Measurements from ENCODE around the gene SCG3.

DNA sequence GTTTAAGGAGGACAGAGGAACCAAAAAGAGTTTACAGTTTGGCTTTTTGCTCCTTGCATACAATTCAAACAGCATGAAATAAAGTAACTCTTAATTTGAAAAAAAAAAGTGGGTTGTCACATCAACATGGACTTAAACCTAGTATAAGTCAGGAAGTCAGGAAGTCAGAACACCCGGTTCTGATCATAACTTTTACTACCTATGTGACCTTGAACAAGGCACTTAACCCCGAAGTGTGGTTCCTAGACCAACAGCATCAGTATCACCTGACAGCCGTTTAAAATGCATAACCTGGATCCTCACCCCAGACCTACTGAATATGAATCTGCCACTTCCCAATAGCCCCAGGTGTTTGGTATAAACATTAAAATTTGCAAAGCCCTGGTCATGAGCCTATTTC lies 37.4 kb downstream of the SCG3 start:
- TF ChIP-seq, protein P1, sequence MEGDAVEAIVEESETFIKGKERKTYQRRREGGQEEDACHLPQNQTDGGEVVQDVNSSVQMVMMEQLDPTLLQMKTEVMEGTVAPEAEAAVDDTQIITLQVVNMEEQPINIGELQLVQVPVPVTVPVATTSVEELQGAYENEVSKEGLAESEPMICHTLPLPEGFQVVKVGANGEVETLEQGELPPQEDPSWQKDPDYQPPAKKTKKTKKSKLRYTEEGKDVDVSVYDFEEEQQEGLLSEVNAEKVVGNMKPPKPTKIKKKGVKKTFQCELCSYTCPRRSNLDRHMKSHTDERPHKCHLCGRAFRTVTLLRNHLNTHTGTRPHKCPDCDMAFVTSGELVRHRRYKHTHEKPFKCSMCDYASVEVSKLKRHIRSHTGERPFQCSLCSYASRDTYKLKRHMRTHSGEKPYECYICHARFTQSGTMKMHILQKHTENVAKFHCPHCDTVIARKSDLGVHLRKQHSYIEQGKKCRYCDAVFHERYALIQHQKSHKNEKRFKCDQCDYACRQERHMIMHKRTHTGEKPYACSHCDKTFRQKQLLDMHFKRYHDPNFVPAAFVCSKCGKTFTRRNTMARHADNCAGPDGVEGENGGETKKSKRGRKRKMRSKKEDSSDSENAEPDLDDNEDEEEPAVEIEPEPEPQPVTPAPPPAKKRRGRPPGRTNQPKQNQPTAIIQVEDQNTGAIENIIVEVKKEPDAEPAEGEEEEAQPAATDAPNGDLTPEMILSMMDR (conservative IDR thresholded peaks at IDR 0.05; ENCODE audit: low read length) = no peak
- no peak for TF ChIP-seq EZH2phosphoT487 (IDR thresholded peaks at IDR 0.05; ENCODE audit: borderline replicate concordance)

All from Loucy (cell line).